Measurements from ENCODE around the gene ABHD3.
"Not testable (repeated sequence)": the region's sequence is repeated elsewhere in the genome, so short reads cannot be mapped to it uniquely, and the experiment has no call there.

Gene ABHD3

GRCh38 chr18:21682371-21683051 lies 22.1 kb downstream of the ABHD3 start:
- DNase-seq (ENCODE audit: low spot score): peak; percentile 44
- TF ChIP-seq, protein P1, sequence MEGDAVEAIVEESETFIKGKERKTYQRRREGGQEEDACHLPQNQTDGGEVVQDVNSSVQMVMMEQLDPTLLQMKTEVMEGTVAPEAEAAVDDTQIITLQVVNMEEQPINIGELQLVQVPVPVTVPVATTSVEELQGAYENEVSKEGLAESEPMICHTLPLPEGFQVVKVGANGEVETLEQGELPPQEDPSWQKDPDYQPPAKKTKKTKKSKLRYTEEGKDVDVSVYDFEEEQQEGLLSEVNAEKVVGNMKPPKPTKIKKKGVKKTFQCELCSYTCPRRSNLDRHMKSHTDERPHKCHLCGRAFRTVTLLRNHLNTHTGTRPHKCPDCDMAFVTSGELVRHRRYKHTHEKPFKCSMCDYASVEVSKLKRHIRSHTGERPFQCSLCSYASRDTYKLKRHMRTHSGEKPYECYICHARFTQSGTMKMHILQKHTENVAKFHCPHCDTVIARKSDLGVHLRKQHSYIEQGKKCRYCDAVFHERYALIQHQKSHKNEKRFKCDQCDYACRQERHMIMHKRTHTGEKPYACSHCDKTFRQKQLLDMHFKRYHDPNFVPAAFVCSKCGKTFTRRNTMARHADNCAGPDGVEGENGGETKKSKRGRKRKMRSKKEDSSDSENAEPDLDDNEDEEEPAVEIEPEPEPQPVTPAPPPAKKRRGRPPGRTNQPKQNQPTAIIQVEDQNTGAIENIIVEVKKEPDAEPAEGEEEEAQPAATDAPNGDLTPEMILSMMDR (IDR thresholded peaks at IDR 0.05; ENCODE audit: extremely low read depth, missing control alignments): no peak

GRCh38 chr18:21680161-21680560 lies 24.4 kb downstream of the ABHD3 start:
- TF ChIP-seq, protein P1 (IDR thresholded peaks at IDR 0.05; ENCODE audit: extremely low read depth, missing control alignments): no peak
- no peak for DNase-seq (ENCODE audit: low spot score)

- DNase-seq (ENCODE audit: low spot score): no peak
Observed at GRCh38 chr18:21678859-21679258, 25.7 kb downstream of the ABHD3 start.

DNA sequence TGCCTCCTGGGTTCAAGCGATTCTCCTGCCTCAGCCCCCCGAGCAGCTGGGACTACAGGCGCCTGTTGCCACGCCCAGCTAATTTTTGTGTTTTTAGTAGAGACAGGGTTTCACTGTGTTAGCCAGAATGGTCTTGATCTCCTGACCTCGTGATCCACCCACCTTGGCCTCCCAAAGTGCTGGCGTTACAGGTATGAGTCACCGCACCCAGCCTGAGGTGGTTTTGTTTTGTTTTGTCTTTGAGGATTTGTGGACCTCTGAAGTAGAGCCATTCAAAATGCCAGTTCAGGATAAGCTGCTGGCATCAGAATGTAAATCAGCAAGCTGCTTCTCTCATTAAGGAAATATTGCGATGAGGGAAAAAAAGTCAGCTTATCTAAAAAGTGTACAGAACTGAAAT lies 29.2 kb downstream of the ABHD3 start:
- not testable (repeated sequence) for DNase-seq (ENCODE audit: low spot score)

More at GRCh38 chr18:21678859-21679258, 25.7 kb downstream of the ABHD3 start:
- TF ChIP-seq, protein P1 (IDR thresholded peaks at IDR 0.05; ENCODE audit: extremely low read depth, missing control alignments): no peak

- TF ChIP-seq, protein P1 (IDR thresholded peaks at IDR 0.05; ENCODE audit: extremely low read depth, missing control alignments): no peak
- no peak for DNase-seq (ENCODE audit: low spot score)
Observed at GRCh38 chr18:21672521-21673267, 31.9 kb downstream of the ABHD3 start.

DNA sequence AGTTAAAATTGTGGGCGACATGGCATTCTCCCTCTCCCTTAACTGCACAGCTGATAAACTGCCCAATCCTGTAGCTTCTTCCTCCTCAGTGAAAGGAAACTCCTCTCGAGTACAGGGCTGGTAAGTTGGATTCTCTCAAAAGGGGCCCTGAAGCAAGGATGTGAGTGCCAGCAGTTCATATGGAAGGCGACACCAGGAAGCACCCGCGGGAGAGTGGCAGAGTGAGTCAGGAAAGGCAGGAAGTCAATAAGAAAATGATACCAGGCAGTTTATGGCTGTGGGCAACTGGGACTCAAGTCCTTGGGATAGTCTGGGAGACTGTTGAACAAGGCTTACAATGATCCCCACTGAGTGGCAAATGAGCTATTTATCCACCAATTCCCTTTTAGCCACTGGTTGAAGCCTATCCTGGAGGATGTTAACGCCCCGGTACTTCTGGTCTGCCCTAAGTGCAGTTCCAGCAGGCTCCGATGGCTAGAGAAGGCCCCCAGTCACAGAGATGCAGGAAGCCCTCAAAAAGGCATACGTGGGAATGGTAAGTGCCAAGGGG lies 34.8 kb downstream of the ABHD3 start:
- TF ChIP-seq, protein P1 (IDR thresholded peaks at IDR 0.05; ENCODE audit: extremely low read depth, missing control alignments): no peak

GRCh38 chr18:21664069-21664468 lies 40.5 kb downstream of the ABHD3 start:
- DNase-seq (ENCODE audit: low spot score): no peak
- TF ChIP-seq, protein P1 (IDR thresholded peaks at IDR 0.05; ENCODE audit: extremely low read depth, missing control alignments): no peak

More for the DNA sequence above, 34.8 kb downstream of the ABHD3 start:
- no peak for DNase-seq (ENCODE audit: low spot score)
